K562 (cell line): Measurements from ENCODE around the gene LTBP4. TPM values are rescaled to one million over a fixed set of nuclear protein-coding genes. Genes with fewer than 3 reads are reported as not detected.

Source experiments
- FOXK2 ChIP-seq, 2 experiments: fragments of 450-650 bp; IDR thresholded peaks in 1 of 2; conservative IDR thresholded peaks in 1 of 2; 2 replicates each; pipeline ENCODE4 v1.6.1; 2016; ENCODE audit warnings: low read depth in 2 of 2, mild to moderate bottlenecking in 1 of 2
- GABPA ChIP-seq: fragments of 200-800 bp; sonication (Bioruptor generic); conservative IDR thresholded peaks from 2 replicates; pipeline ENCODE4 v1.6.1; 2016; ENCODE audit warnings: low read depth, missing genetic modification characterization, missing compliant biosample characterization
- RBFOX2 ChIP-seq: fragments of 200-400 bp; formaldehyde crosslinking; IDR thresholded peaks from 2 replicates; pipeline ENCODE4 v1.6.1; 2017; ENCODE audit warnings: low read depth, mild to moderate bottlenecking, low read length, moderate library complexity
- SAFB2 ChIP-seq: fragments of 200-400 bp; formaldehyde crosslinking; IDR thresholded peaks from 2 replicates; pipeline ENCODE4 v1.6.1; 2018; ENCODE audit warnings: borderline replicate concordance, low read length, low read depth, moderate library complexity; ENCODE audit not compliant: severe bottlenecking
- SLC30A9 ChIP-seq: fragments of 250-450 bp; sonication (Bioruptor Pico); IDR thresholded peaks from 2 replicates; pipeline ENCODE4 v1.8.0; 2022; ENCODE audit warnings: mild to moderate bottlenecking, moderate library complexity
- SMARCA4 ChIP-seq: fragments of 450-650 bp; IDR thresholded peaks from 2 replicates; pipeline ENCODE4 v1.6.1; 2016
- ZNF282 ChIP-seq: sonication (generic); formaldehyde crosslinking; IDR thresholded peaks from 2 replicates; pipeline ENCODE4 v1.8.1; 2023; ENCODE audit warnings: missing genetic modification reagents
- ZNF436 ChIP-seq: fragments of 250-450, 450-650 bp; sonication (Bioruptor Pico); formaldehyde crosslinking; IDR thresholded peaks from 2 replicates; pipeline ENCODE4 v1.7.0; 2020; ENCODE audit warnings: mild to moderate bottlenecking
- ZNF512 ChIP-seq: IDR thresholded peaks from 2 replicates; pipeline ENCODE4 v1.6.1; 2016; ENCODE audit warnings: missing genetic modification characterization, missing compliant biosample characterization
- polyA plus RNA-seq, 8 experiments: library from polyadenylated mRNA; depleted of rRNA in 4 of 8; stranded (reverse) in 5 of 8; unstranded in 3 of 8; fragments of >200 nt; fragmentation: Nextera tagmentation in 2 of 8; fragmentation: Illumina TruSeq in 1 of 8; extraction: Ambion mirVana in 2 of 8; extraction: Trizol in 1 of 8; gene quantifications; 2 replicates each; pipeline versions ENCODE4 v1.2.1 to v1.2.3, GENCODE V29; 2011 to 2014; ENCODE audit warnings: inconsistent platforms in 1 of 8, missing spikeins in 1 of 8
- total RNA-seq, 7 experiments: library from RNA; depleted of rRNA in 6 of 7; stranded (reverse); fragments of >200 nt in 6 of 7; fragmentation: Illumina TruSeq in 2 of 7; extraction: Trizol in 2 of 7; gene quantifications; 2 replicates each; pipeline versions ENCODE4 v1.2.1 to v1.2.3, GENCODE V29; 2011 to 2021; ENCODE audit warnings: low replicate concordance in 1 of 7
- TF ChIP-seq, protein P1 (sequence below): fragments of 450-650 bp; IDR thresholded peaks from 2 replicates; pipeline ENCODE4 v1.6.1; 2016; ENCODE audit warnings: borderline replicate concordance
- TF ChIP-seq, protein P2 (sequence below): IDR thresholded peaks from 2 replicates; pipeline ENCODE4 v1.6.1; 2011; ENCODE audit warnings: borderline replicate concordance, low read depth, mild to moderate bottlenecking, moderate library complexity, low read length; ENCODE audit not compliant: insufficient read depth, poor library complexity, severe bottlenecking
- TF ChIP-seq, protein P3 (sequence below): sonication (generic); formaldehyde crosslinking; IDR thresholded peaks from 2 replicates; pipeline ENCODE4 v1.9.0; 2022; ENCODE audit warnings: mild to moderate bottlenecking, missing genetic modification reagents
- TF ChIP-seq, protein P4 (sequence below), 3 experiments: IDR thresholded peaks in 2 of 3; conservative IDR thresholded peaks in 1 of 3; 2 replicates each; pipeline ENCODE4 v1.5.1; 2011 to 2012; ENCODE audit warnings: low read length in 3 of 3, mild to moderate bottlenecking in 3 of 3, control low read depth in 2 of 3, improper control_type of control experiment in 1 of 3, inconsistent platforms in 1 of 3, low read depth in 1 of 3, mixed read lengths in 1 of 3, moderate library complexity in 1 of 3; ENCODE audit not compliant: insufficient read depth in 2 of 3
- TF ChIP-seq, protein P5 (sequence below): fragments of 450-650 bp; IDR thresholded peaks from 2 replicates; pipeline ENCODE4 v1.6.1; 2018; ENCODE audit warnings: mild to moderate bottlenecking, low read depth; ENCODE audit not compliant: partially characterized antibody

Gene LTBP4
- total and polyA plus RNA-seq, 9 of the 15 experiments (the other 6 are each of a cell fraction or from before 2014, with no cell fraction given): 0.35 to 160 (median 31.6) TPM

- peak in 1 of 2 experiments; percentile 48; a peak in 1 of 4 replicates for TF ChIP-seq FOXK2 (conservative IDR thresholded peaks at IDR 0.05 in 1 of 2, IDR thresholded peaks at IDR 0.05 in 1 of 2; ENCODE audit: low read depth in 2 of 2)
- TF ChIP-seq, protein P1, sequence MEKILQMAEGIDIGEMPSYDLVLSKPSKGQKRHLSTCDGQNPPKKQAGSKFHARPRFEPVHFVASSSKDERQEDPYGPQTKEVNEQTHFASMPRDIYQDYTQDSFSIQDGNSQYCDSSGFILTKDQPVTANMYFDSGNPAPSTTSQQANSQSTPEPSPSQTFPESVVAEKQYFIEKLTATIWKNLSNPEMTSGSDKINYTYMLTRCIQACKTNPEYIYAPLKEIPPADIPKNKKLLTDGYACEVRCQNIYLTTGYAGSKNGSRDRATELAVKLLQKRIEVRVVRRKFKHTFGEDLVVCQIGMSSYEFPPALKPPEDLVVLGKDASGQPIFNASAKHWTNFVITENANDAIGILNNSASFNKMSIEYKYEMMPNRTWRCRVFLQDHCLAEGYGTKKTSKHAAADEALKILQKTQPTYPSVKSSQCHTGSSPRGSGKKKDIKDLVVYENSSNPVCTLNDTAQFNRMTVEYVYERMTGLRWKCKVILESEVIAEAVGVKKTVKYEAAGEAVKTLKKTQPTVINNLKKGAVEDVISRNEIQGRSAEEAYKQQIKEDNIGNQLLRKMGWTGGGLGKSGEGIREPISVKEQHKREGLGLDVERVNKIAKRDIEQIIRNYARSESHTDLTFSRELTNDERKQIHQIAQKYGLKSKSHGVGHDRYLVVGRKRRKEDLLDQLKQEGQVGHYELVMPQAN: no peak
- TF ChIP-seq, protein P2, sequence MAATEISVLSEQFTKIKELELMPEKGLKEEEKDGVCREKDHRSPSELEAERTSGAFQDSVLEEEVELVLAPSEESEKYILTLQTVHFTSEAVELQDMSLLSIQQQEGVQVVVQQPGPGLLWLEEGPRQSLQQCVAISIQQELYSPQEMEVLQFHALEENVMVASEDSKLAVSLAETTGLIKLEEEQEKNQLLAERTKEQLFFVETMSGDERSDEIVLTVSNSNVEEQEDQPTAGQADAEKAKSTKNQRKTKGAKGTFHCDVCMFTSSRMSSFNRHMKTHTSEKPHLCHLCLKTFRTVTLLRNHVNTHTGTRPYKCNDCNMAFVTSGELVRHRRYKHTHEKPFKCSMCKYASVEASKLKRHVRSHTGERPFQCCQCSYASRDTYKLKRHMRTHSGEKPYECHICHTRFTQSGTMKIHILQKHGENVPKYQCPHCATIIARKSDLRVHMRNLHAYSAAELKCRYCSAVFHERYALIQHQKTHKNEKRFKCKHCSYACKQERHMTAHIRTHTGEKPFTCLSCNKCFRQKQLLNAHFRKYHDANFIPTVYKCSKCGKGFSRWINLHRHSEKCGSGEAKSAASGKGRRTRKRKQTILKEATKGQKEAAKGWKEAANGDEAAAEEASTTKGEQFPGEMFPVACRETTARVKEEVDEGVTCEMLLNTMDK: no peak
- TF ChIP-seq GABPA (tag): peak; percentile 31; the same call in 1 of the 2 replicates
- TF ChIP-seq SMARCA4: no peak
- no peak for TF ChIP-seq ZNF512 (tag)
- TF ChIP-seq ZNF436 (CRISPR knock-in tag): no peak
- TF ChIP-seq, protein P3, sequence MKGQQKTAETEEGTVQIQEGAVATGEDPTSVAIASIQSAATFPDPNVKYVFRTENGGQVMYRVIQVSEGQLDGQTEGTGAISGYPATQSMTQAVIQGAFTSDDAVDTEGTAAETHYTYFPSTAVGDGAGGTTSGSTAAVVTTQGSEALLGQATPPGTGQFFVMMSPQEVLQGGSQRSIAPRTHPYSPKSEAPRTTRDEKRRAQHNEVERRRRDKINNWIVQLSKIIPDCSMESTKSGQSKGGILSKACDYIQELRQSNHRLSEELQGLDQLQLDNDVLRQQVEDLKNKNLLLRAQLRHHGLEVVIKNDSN (CRISPR knock-in tag): no peak
- TF ChIP-seq, protein P4, sequence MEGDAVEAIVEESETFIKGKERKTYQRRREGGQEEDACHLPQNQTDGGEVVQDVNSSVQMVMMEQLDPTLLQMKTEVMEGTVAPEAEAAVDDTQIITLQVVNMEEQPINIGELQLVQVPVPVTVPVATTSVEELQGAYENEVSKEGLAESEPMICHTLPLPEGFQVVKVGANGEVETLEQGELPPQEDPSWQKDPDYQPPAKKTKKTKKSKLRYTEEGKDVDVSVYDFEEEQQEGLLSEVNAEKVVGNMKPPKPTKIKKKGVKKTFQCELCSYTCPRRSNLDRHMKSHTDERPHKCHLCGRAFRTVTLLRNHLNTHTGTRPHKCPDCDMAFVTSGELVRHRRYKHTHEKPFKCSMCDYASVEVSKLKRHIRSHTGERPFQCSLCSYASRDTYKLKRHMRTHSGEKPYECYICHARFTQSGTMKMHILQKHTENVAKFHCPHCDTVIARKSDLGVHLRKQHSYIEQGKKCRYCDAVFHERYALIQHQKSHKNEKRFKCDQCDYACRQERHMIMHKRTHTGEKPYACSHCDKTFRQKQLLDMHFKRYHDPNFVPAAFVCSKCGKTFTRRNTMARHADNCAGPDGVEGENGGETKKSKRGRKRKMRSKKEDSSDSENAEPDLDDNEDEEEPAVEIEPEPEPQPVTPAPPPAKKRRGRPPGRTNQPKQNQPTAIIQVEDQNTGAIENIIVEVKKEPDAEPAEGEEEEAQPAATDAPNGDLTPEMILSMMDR (IDR thresholded peaks at IDR 0.05 in 2 of 3, conservative IDR thresholded peaks at IDR 0.05 in 1 of 3; ENCODE audit: insufficient read depth in 2 of 3, low read depth in 1 of 3, low read length in 3 of 3): no peak
- peak; percentile 63 for TF ChIP-seq RBFOX2
- no peak for TF ChIP-seq SLC30A9 (CRISPR knock-in tag)
- no peak for TF ChIP-seq SAFB2
- TF ChIP-seq, protein P5, sequence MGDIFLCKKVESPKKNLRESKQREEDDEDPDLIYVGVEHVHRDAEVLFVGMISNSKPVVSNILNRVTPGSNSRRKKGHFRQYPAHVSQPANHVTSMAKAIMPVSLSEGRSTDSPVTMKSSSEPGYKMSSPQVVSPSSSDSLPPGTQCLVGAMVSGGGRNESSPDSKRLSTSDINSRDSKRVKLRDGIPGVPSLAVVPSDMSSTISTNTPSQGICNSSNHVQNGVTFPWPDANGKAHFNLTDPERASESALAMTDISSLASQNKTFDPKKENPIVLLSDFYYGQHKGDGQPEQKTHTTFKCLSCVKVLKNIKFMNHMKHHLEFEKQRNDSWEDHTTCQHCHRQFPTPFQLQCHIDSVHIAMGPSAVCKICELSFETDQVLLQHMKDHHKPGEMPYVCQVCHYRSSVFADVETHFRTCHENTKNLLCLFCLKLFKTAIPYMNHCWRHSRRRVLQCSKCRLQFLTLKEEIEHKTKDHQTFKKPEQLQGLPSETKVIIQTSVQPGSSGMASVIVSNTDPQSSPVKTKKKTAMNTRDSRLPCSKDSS: no peak
- TF ChIP-seq ZNF282: no peak
Measured at GRCh38 chr19:40609561-40610395, 8.6 kb downstream of the LTBP4 start (continued).
